ENCODE results near the gene ANTXR2. TPM values are rescaled to one million over a fixed set of nuclear protein-coding genes. Genes with fewer than 3 reads are reported as not detected.
"Not testable (repeated sequence)": the region's sequence is repeated elsewhere in the genome, so short reads cannot be mapped to it uniquely, and the experiment has no call there.

ANTXR2 gene
- total RNA-seq, 1 donor from 2014 or later: 46.9 TPM

- not testable (repeated sequence) for DNase-seq (ENCODE audit: low spot score)
These were observed 81.9 kb downstream of the ANTXR2 start for GRCh38 chr4:79991100-79991499.

- no peak for DNase-seq (ENCODE audit: low spot score)
These were observed 85.6 kb downstream of the ANTXR2 start for GRCh38 chr4:79987401-79987800.

- DNase-seq (ENCODE audit: low spot score): no peak
These were observed 89.6 kb downstream of the ANTXR2 start for GRCh38 chr4:79983431-79983830.

GRCh38 chr4:79982601-79983322, 90.3 kb downstream of the ANTXR2 start:
- no peak for DNase-seq (ENCODE audit: low spot score)

GRCh38 chr4:79980448-79980847, 92.6 kb downstream of the ANTXR2 start:
- no peak for DNase-seq (ENCODE audit: low spot score)

GRCh38 chr4:79979785-79980437, 93.1 kb downstream of the ANTXR2 start:
- DNase-seq (ENCODE audit: low spot score): no peak

GRCh38 chr4:79977131-79977840, 95.7 kb downstream of the ANTXR2 start:
- no peak for DNase-seq (ENCODE audit: low spot score)

GRCh38 chr4:79964400-79965211, 108.4 kb downstream of the ANTXR2 start:
- peak; percentile 13 for DNase-seq (ENCODE audit: low spot score)

- DNase-seq (ENCODE audit: low spot score): no peak
These were observed 109.0 kb downstream of the ANTXR2 start for GRCh38 chr4:79964020-79964399.

- no peak for DNase-seq (ENCODE audit: low spot score)
These were observed 113.4 kb downstream of the ANTXR2 start for GRCh38 chr4:79959652-79960051.

- DNase-seq (ENCODE audit: low spot score): no peak
These were observed 114.4 kb downstream of the ANTXR2 start for GRCh38 chr4:79958466-79959264.

- DNase-seq (ENCODE audit: low spot score): no peak
These were observed 123.9 kb downstream of the ANTXR2 start for GRCh38 chr4:79949178-79949577.

- no peak for DNase-seq (ENCODE audit: low spot score)
These were observed 124.3 kb downstream of the ANTXR2 start for GRCh38 chr4:79948739-79949138.

GRCh38 chr4:79948261-79948660, 124.8 kb downstream of the ANTXR2 start:
- no peak for DNase-seq (ENCODE audit: low spot score)

GRCh38 chr4:79947386-79947785, 125.6 kb downstream of the ANTXR2 start:
- DNase-seq (ENCODE audit: low spot score): no peak

- DNase-seq (ENCODE audit: low spot score): no peak
These were observed 137.8 kb downstream of the ANTXR2 start for GRCh38 chr4:79935274-79935673.

- DNase-seq (ENCODE audit: low spot score): no peak
These were observed 138.4 kb downstream of the ANTXR2 start for GRCh38 chr4:79934660-79935059.

GRCh38 chr4:79927931-79928330, 145.1 kb downstream of the ANTXR2 start:
- DNase-seq (ENCODE audit: low spot score): peak; percentile 18

GRCh38 chr4:79923281-79923680, 149.7 kb downstream of the ANTXR2 start:
- DNase-seq (ENCODE audit: low spot score): no peak

- DNase-seq (ENCODE audit: low spot score): no peak
These were observed 151.0 kb downstream of the ANTXR2 start for GRCh38 chr4:79922011-79922410.

All from umbilical cord (tissue), 2 donors.